NCI-H524 treated with DMSO at 0.1 percent for 48 hours (cell line): ENCODE measurements around the gene DHODH.

Experiments
- DNase-seq: peaks from one replicate; lab custom pipeline; 2025; lab: John Stamatoyannopoulos, UW

DHODH gene

DNA sequence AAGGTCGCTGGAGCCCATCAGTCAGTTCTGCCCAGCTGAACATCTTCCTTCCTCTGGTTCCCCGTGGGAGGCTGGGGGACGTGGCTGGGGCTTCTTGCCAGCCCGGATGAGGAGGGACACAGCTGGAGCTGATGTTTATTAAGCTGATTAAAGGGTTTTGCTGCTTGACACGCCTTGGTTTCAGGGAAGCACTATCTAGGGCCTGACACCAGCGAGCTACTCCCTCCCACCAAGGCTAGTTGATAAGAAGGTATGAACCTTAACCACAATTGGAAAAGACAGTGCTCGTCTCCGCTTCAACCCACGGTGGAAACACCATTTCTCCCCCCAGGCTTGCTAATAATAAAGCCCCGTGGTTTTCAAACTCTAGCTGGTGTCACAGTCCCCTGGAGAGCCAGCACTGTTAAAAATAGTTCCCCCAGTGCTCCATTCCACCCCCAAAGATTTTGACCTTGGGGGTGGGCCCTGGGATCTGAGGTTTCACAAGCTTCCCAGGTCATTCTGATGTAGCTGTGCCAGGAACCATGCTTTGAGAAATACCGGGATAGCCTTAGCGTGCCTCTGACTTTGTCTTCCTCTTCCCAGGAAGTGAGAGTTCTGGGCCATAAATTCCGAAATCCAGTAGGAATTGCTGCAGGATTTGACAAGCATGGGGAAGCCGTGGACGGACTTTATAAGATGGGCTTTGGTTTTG, 5.5 kb downstream of the DHODH start:
- DNase-seq, result no peak

GRCh38 chr16:72014675-72015074, 6.1 kb downstream of the DHODH start:
- DNase-seq, result no peak

DNA sequence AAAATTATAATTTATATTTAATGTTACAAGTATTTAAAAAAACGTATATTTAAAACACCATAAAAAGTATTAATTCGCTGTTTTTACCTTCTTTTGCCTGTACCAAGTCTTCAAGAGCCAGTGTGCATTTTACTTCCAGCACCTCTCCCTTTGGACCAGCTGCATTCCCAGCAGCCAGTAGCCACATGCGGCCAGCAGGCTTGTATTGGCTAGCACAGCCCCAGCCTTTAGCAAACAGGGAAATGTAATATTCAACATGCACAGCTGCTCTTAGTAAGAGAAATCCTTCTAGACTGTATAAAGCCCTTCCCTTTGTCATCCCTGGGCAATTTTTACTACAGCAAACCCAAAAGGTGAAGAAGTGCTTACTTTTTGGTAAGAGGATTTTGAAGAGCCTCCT, 6.6 kb downstream of the DHODH start:
- DNase-seq, result no peak

GRCh38 chr16:72018470-72018869, 9.9 kb downstream of the DHODH start:
- DNase-seq, result no peak

DNA sequence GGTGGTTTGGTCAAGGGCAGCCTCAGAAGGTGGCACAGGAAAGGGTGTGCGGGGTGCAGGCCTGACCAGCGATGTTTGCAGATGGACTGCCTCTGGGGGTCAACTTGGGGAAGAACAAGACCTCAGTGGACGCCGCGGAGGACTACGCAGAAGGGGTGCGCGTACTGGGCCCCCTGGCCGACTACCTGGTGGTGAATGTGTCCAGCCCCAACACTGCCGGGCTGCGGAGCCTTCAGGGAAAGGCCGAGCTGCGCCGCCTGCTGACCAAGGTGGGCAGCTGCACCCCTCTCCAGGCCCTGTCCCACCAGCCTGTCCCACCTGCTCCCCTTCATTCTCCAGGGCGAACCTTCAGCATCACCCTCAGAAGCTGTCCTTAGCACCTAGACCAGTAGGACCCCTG, 12.5 kb downstream of the DHODH start:
- DNase-seq, result no peak

- no peak for DNase-seq
Measured at GRCh38 chr16:72022127-72022526, 13.6 kb downstream of the DHODH start.

GRCh38 chr16:72023962-72024361, 15.4 kb downstream of the DHODH start:
- no peak for DNase-seq

DNA sequence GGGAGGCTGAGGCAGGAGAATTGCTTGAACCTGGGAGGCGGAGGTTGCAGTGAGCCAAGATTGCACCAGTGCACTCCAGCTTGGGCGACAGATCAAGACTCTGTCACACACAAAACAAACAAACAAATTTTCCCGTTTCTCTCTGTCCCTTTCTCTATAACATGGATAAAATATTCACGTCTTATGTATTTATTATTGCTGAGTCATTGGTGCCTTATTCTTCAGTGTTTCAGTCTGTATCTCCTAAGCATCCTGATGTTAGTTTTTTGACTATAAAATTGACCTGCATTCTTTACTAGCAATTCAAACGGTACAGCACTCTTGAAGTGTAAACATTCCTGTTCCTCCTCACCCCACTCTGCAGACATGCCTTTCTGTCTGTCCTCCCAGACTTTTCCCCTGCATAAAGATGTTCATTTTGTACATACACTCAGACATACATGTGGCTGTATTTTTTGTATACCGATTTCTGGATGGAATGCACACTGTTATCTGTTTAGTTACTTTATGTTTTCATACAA, 16.4 kb downstream of the DHODH start:
- no peak for DNase-seq

GRCh38 chr16:72025404-72026114, 17.0 kb downstream of the DHODH start:
- DNase-seq, result no peak

GRCh38 chr16:72027669-72028378, 19.3 kb downstream of the DHODH start:
- no peak for DNase-seq

- no peak for DNase-seq
Measured at GRCh38 chr16:72029567-72030271, 21.2 kb downstream of the DHODH start.

GRCh38 chr16:72033437-72033836, 24.9 kb downstream of the DHODH start:
- DNase-seq, result no peak

GRCh38 chr16:72036098-72036497, 27.6 kb downstream of the DHODH start:
- no peak for DNase-seq

DNA sequence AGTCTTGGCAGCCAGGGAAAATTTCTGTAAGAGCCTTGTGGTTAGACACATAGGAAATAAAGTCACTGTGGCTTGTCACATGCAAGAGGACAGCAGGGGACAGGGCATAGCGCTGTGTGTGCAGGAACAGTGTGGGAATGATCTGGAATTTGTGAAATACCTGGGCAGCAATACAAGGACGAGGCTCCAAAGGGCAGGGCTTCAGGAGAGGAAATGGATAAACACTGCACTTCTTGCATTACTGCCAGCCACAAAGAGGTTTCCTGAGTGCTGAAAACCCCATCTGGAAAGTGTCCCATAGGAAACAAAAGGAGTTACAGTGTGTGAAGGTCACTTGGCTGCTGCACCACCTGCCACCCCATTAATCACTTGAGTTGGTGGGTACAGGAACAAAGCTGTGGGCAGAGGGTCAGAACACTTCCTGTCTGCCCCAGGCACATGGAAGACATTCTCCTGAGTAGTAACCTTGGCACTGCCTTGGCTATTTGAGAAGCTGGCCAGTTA, 33.7 kb downstream of the DHODH start:
- DNase-seq, result no peak

GRCh38 chr16:72043058-72043457, 34.5 kb downstream of the DHODH start:
- no peak for DNase-seq

DNA sequence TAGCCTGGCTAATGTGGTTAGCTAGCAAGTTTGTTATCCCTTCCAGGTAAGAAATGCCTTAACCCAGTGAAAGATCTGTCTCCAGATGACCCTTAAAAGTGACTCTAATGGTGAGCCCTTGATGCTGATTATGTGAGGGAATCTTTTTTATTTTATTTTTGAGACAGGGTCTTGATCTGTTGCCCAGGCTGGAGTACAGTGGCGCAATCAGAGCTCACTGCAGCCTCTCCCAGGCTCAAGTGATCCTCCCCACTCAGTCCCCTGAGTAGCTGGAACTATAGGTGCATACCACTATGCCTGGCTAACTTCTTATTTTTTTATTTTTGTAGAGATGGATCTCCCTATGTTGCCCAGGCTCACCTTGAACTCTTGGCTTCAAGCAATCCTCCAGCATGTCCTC, 35.0 kb downstream of the DHODH start:
- DNase-seq, result no peak

DNA sequence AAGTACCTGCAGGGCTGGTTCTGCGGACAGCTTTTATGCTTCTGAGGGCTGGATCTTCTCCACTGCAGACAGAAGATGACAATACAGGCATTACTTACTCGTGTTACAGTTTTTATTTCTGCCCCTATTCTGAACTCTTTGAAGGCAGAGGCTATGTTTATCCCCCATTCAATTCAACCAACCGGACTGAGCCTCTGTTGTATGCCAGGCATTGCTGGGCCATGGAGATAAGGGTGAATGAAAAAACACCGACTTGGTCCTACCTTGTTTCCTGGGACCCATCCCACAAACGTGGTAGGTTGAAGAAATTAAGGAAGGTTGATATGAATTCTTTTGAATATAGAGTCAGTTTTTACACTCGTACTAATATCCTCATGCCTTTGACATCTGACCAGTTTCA, 35.8 kb downstream of the DHODH start:
- DNase-seq, result no peak

GRCh38 chr16:72044825-72045359, 36.3 kb downstream of the DHODH start:
- no peak for DNase-seq

DNA sequence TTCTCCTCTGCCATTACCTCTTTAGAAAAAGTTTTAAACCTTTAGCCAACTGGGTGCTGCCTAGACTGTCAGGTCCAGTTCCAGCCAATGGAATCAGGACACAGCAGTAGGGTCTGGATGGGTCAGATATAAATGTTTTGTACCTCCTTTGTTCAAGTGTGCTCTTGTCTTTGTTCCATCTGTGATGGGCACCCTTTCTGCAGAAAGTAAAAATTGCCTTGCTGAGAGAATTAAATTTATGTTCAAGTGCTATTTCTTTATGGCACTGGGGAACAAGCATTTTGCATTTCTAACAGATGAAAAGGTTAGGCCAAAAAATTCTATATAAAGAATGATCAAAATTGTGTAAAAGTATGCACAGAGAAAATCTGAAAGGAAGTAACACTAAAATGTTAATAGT, 40.6 kb downstream of the DHODH start:
- DNase-seq, result no peak

GRCh38 chr16:72050769-72051464, 42.4 kb downstream of the DHODH start:
- DNase-seq, result no peak

- no peak for DNase-seq
Measured at GRCh38 chr16:72051818-72052217, 43.3 kb downstream of the DHODH start.
